Neuronal stem cell (in vitro differentiated cells): ENCODE results near the gene THOC5.
"Not testable (repeated sequence)": the region's sequence is repeated elsewhere in the genome, so short reads cannot be mapped to it uniquely, and the experiment has no call there.

ENCODE experiments used
- DNase-seq: peaks from one replicate; pipeline ENCODE4 v3.0.0-alpha.2; 2013; ENCODE audit warnings: low spot score
- H2AFZ ChIP-seq: one replicate; pipeline ENCODE4 v1.6.1; 2013; ENCODE audit warnings: mild to moderate bottlenecking, low read length, inconsistent platforms
- H2AK5ac ChIP-seq: 2 replicates; pipeline ENCODE4 v1.6.1; 2013; ENCODE audit warnings: low read depth, mild to moderate bottlenecking, inconsistent platforms, low read length, moderate library complexity, mixed read lengths
- H2BK120ac ChIP-seq: 2 replicates; pipeline ENCODE4 v1.6.1; 2013; ENCODE audit warnings: low read depth, mild to moderate bottlenecking, inconsistent platforms, low read length, moderate library complexity, mixed read lengths
- H2BK12ac ChIP-seq: one replicate; pipeline ENCODE4 v1.6.1; 2013; ENCODE audit warnings: low read length, inconsistent platforms
- H2BK15ac ChIP-seq: 2 replicates; pipeline ENCODE4 v1.6.1; 2013; ENCODE audit warnings: mild to moderate bottlenecking, low read length, inconsistent platforms, mixed read lengths
- H2BK5ac ChIP-seq: one replicate; pipeline ENCODE4 v1.6.1; 2013; ENCODE audit warnings: inconsistent platforms, mild to moderate bottlenecking, low read length, moderate library complexity
- H3K14ac ChIP-seq: one replicate; pipeline ENCODE4 v1.6.1; 2013; ENCODE audit warnings: low read length, inconsistent platforms
- H3K18ac ChIP-seq: 2 replicates; pipeline ENCODE4 v1.6.1; 2013; ENCODE audit warnings: low read length, inconsistent platforms
- H3K23ac ChIP-seq: 2 replicates; pipeline ENCODE4 v1.6.1; 2013; ENCODE audit warnings: low read depth, mild to moderate bottlenecking, mixed read lengths, low read length, inconsistent platforms; ENCODE audit not compliant: poor library complexity
- H3K27ac ChIP-seq: replicated peaks from 3 replicates; pipeline ENCODE4 v1.5.1; 2013; ENCODE audit warnings: low read length, inconsistent platforms
- H3K27me3 ChIP-seq, 3 experiments: 2 replicates each; pipeline ENCODE4 v1.6.1; 2013; ENCODE audit warnings: low read length in 3 of 3, mild to moderate bottlenecking in 2 of 3, inconsistent platforms in 1 of 3, low read depth in 1 of 3, mixed read lengths in 1 of 3, moderate library complexity in 1 of 3; ENCODE audit not compliant: control insufficient read depth in 3 of 3, insufficient read depth in 3 of 3
- H3K36me3 ChIP-seq, 2 donors: replicated peaks in 1 of 2; 2 replicates each; pipeline ENCODE4 v1.6.1; 2013; ENCODE audit warnings: low read length in 2 of 2; ENCODE audit not compliant: control insufficient read depth in 2 of 2, insufficient read depth in 2 of 2
- H3K4ac ChIP-seq: 2 replicates; pipeline ENCODE4 v1.6.1; 2013; ENCODE audit warnings: inconsistent platforms, mild to moderate bottlenecking, low read length, moderate library complexity
- H3K4me1 ChIP-seq, 2 donors: 1 replicate in 1 of 2; 2 replicates in 1 of 2; pipeline ENCODE4 v1.6.1; 2013; ENCODE audit warnings: low read length in 2 of 2, low read depth in 1 of 2; ENCODE audit not compliant: control insufficient read depth in 2 of 2, insufficient read depth in 1 of 2
- H3K4me2 ChIP-seq: one replicate; pipeline ENCODE4 v1.6.1; 2013; ENCODE audit warnings: mild to moderate bottlenecking, low read length, inconsistent platforms; ENCODE audit not compliant: insufficient read depth, poor library complexity, severe bottlenecking
- H3K4me3 ChIP-seq, 2 donors: 2 replicates each; pipeline ENCODE4 v1.5.1; 2013; ENCODE audit warnings: low read length in 2 of 2, mild to moderate bottlenecking in 2 of 2, inconsistent platforms in 1 of 2, moderate library complexity in 1 of 2
- H3K79me1 ChIP-seq: one replicate; pipeline ENCODE4 v1.6.1; 2013; ENCODE audit warnings: low read depth, mild to moderate bottlenecking, inconsistent platforms, low read length, moderate library complexity
- H3K9ac ChIP-seq: one replicate; pipeline ENCODE4 v1.6.1; 2013; ENCODE audit warnings: mild to moderate bottlenecking, low read depth, low read length, inconsistent platforms; ENCODE audit not compliant: poor library complexity
- H3K9me3 ChIP-seq, 2 donors: replicated peaks in 1 of 2; 2 replicates each; pipeline versions ENCODE3 to v1.6.1; 2013; ENCODE audit warnings: low read length in 2 of 2, mild to moderate bottlenecking in 2 of 2, inconsistent platforms in 1 of 2, low read depth in 1 of 2, mixed read lengths in 1 of 2, moderate library complexity in 1 of 2; ENCODE audit not compliant: control insufficient read depth in 2 of 2, insufficient read depth in 1 of 2
- H4K8ac ChIP-seq: one replicate; pipeline ENCODE4 v1.6.1; 2013; ENCODE audit warnings: low read depth, mild to moderate bottlenecking, inconsistent platforms, low read length, moderate library complexity
- H4K91ac ChIP-seq: one replicate; pipeline ENCODE4 v1.6.1; 2013; ENCODE audit warnings: low read length, low read depth, mild to moderate bottlenecking, inconsistent platforms; ENCODE audit not compliant: poor library complexity
- WGBS, 2 donors: extraction: QIAGEN DNeasy Blood & Tissue Kit; methylation state at CpG; one replicate each; pipeline ENCODE4 v1.1.7; 2013; ENCODE audit warnings: missing lambda C conversion rate in 2 of 2, mixed read lengths in 1 of 2; ENCODE audit not compliant: insufficient read length in 2 of 2, insufficient replicate concordance in 1 of 2; ENCODE audit errors: extremely low coverage in 2 of 2; 5-methylcytosine and 5-hydroxymethylcytosine counted together

Gene THOC5

GRCh38 chr22:29559030-29559429, 5.5 kb upstream of the THOC5 start:
- Histone ChIP-seq H3K9me3 (no peaks in the 10 kb centered on the region), H2BK5ac (no peak overlapping the region), H3K4ac (no peak overlapping the region), H3K36me3 (peaks cover 63 to 87% of the 10 kb centered on the region in 2 donors), H3K27me3 (no peaks in the 10 kb centered on the region), H4K91ac (no peak overlapping the region), H3K23ac (no peak overlapping the region), H3K4me1 (peaks cover 0 to under 1% of the 10 kb centered on the region in 2 donors), H3K14ac (no peak overlapping the region), H3K4me2 (no peak overlapping the region), H2AFZ (no peak overlapping the region), H3K9ac (no peak overlapping the region), H2BK120ac (no peak overlapping the region), H3K27ac (no peak overlapping the region), H3K79me1 (no peaks in the 10 kb centered on the region), H4K8ac (no peak overlapping the region), H3K4me3 (no peak overlapping the region), H2BK12ac (no peak overlapping the region), H3K18ac (no peak overlapping the region), H2AK5ac (no peak overlapping the region), H2BK15ac (no peak overlapping the region)
- WGBS, 2 donors: no CpG with 5 or more reads among the region's 6 CpGs
- no peak for DNase-seq

- H2BK12ac ChIP-seq: no peak overlapping the region
- H3K9ac ChIP-seq: no peak overlapping the region
- no peak overlapping the region for H4K91ac ChIP-seq
- no peak overlapping the region for H4K8ac ChIP-seq
- H2BK120ac ChIP-seq: no peak overlapping the region
- no peak overlapping the region for H3K4ac ChIP-seq
- H3K27ac ChIP-seq: no peak overlapping the region
- H2BK15ac ChIP-seq: no peak overlapping the region
- no peak overlapping the region for H3K23ac ChIP-seq
- H3K9me3 ChIP-seq: no peaks in the 10 kb centered on the region
- peaks cover 0 to 2% of the 10 kb centered on the region in 2 donors for H3K4me1 ChIP-seq
- H3K36me3 ChIP-seq: peaks cover 40 to 65% of the 10 kb centered on the region in 2 donors
- peaks cover 2% of the 10 kb centered on the region for H3K79me1 ChIP-seq
- H2BK5ac ChIP-seq: no peak overlapping the region
- H3K18ac ChIP-seq: no peak overlapping the region
- no peak overlapping the region for H2AK5ac ChIP-seq
- WGBS, 2 donors: no CpG with 5 or more reads among the region's 4 CpGs
- no peak overlapping the region for H3K4me2 ChIP-seq
- H3K14ac ChIP-seq: no peak overlapping the region
- DNase-seq: no peak
- H2AFZ ChIP-seq: no peak overlapping the region
- no peaks in the 10 kb centered on the region for H3K27me3 ChIP-seq
- no peak overlapping the region for H3K4me3 ChIP-seq
Measured at GRCh38 chr22:29555065-29555644, 1.6 kb upstream of the THOC5 start.

DNA sequence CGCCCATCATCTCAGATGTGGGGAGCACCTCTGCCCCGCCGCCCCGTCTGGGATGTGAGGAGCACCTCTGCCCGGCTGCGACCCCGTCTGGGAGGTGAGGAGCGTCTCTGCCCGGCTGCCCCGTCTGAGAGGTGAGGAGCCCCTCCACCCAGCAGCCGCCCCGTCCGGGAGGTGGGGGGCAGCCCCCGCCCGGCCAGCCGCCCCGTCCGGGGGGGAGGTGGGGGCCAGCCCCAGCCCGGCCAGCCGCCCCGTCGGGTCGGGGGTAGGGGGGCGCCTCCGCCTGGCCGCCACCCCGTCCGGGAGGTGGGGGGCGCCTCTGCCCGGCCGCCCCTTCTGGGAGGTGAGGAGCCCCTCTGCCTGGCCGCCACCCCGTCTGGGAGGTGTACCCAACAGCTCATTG, 1.2 kb downstream of the THOC5 start:
- H3K9ac ChIP-seq, H4K8ac ChIP-seq, H3K14ac ChIP-seq, H4K91ac ChIP-seq, H2AK5ac ChIP-seq, H2BK15ac ChIP-seq, H2BK5ac ChIP-seq, H3K27me3 ChIP-seq, H2AFZ ChIP-seq, H3K9me3 ChIP-seq, H2BK12ac ChIP-seq, DNase-seq, H3K4ac ChIP-seq, H3K4me2 ChIP-seq, H3K4me1 ChIP-seq, H3K18ac ChIP-seq, H2BK120ac ChIP-seq, H3K79me1 ChIP-seq, H3K23ac ChIP-seq, H3K27ac ChIP-seq: not testable (repeated sequence)
- H3K36me3 ChIP-seq: peaks cover 36 to 66% of the 10 kb centered on the region in 2 donors
- H3K4me3 ChIP-seq: peak overlapping the region in 1 of 2 donors; percentile 67
- WGBS, 2 donors: no CpG with 5 or more reads among the region's 33 CpGs

DNA sequence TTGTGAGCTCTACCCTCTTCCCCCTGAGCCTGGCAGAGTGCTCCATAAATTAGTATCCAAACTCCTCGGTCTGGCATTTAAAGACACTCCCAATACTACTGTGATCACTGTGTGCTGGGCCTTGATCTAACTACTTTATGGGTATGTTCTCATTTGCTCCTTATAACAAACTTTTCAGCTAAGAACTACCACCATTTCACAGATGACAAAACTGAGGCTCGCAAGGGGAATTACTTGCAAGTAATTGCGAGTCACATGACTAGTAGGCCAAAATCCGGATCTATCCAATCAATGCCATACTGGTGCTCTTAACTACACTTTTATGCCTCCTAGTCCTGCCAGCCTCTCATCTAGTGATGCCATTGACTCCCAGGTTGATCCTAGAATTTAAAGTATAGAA, 3.6 kb downstream of the THOC5 start:
- Histone ChIP-seq H2BK12ac (no peak overlapping the region), H3K9ac (no peak overlapping the region), H3K9me3 (no peaks in the 10 kb centered on the region), H3K79me1 (peaks cover 2% of the 10 kb centered on the region), H3K27ac (no peak overlapping the region), H3K4me3 (peak overlapping the region in 1 of 2 donors; percentile 30), H3K4me1 (peaks cover 0 to 2% of the 10 kb centered on the region in 2 donors), H3K14ac (no peak overlapping the region), H2BK5ac (no peak overlapping the region), H3K27me3 (no peaks in the 10 kb centered on the region), H4K91ac (no peak overlapping the region), H4K8ac (no peak overlapping the region), H3K23ac (no peak overlapping the region), H3K36me3 (peaks cover 25 to 60% of the 10 kb centered on the region in 2 donors), H3K4ac (no peak overlapping the region), H2BK120ac (no peak overlapping the region), H2BK15ac (no peak overlapping the region), H2AK5ac (no peak overlapping the region), H3K18ac (no peak overlapping the region), H3K4me2 (no peak overlapping the region), H2AFZ (no peak overlapping the region)
- no peak for DNase-seq
- no CpG with 5 or more reads among the region's 4 CpGs for WGBS, 2 donors
